SK-N-SH treated with all-trans-retinoic acid at 6 μM for 48 hours (cell line): ENCODE results near the gene PSMD7.

Experiments
- ATAC-seq: fragments of 200-7000 bp; cut with Tn5 transposase; 3 replicates; pipeline ENCODE4 v1.9.1; 2020; ENCODE audit warnings: mild to moderate bottlenecking, moderate library complexity
- ARNTL ChIP-seq: fragments of 450-650 bp; formaldehyde crosslinking; IDR thresholded peaks from 2 replicates; pipeline ENCODE4 v1.5.0; 2020; ENCODE audit warnings: low read depth, mild to moderate bottlenecking, moderate library complexity, borderline replicate concordance
- BACH2 ChIP-seq: fragments of 250-450 bp; sonication (Bioruptor Pico); IDR thresholded peaks from 2 replicates; pipeline ENCODE4 v1.9.0; 2021; ENCODE audit warnings: mild to moderate bottlenecking, borderline replicate concordance
- CREB5 ChIP-seq: fragments of 250-450 bp; sonication (Bioruptor Pico); IDR thresholded peaks from 2 replicates; pipeline ENCODE4 v1.5.1; 2020; ENCODE audit warnings: low read depth, mild to moderate bottlenecking, moderate library complexity
- CSDC2 ChIP-seq: fragments of 250-450 bp; sonication (Bioruptor Pico); IDR thresholded peaks from 2 replicates; pipeline ENCODE4 v1.5.0; 2020; ENCODE audit warnings: mild to moderate bottlenecking, moderate library complexity
- CSRNP3 ChIP-seq: fragments of 250-450 bp; sonication (Bioruptor Pico); IDR thresholded peaks from 2 replicates; pipeline ENCODE4 v1.5.1; 2021; ENCODE audit warnings: mild to moderate bottlenecking, moderate library complexity
- GLIS3 ChIP-seq: fragments of 250-450 bp; sonication (Bioruptor Pico); IDR thresholded peaks from 2 replicates; pipeline ENCODE4 v1.5.0; 2020; ENCODE audit warnings: mild to moderate bottlenecking, moderate library complexity
- PATZ1 ChIP-seq: fragments of 250-450 bp; sonication (Bioruptor Pico); IDR thresholded peaks from 2 replicates; pipeline ENCODE4 v1.8.0; 2020; ENCODE audit warnings: mild to moderate bottlenecking, moderate library complexity, borderline replicate concordance
- POU6F1 ChIP-seq: fragments of 250-450 bp; sonication (Bioruptor Pico); IDR thresholded peaks from 2 replicates; pipeline ENCODE4 v1.8.0; 2021; ENCODE audit warnings: low read depth, mild to moderate bottlenecking, moderate library complexity, borderline replicate concordance
- SNAI2 ChIP-seq: fragments of 250-450 bp; sonication (Bioruptor Pico); IDR thresholded peaks from 2 replicates; pipeline ENCODE4 v1.5.0; 2020; ENCODE audit warnings: mild to moderate bottlenecking, moderate library complexity
- TOX ChIP-seq: fragments of 250-450 bp; sonication (Bioruptor Pico); IDR thresholded peaks from 2 replicates; pipeline ENCODE4 v1.8.0; 2021; ENCODE audit warnings: mild to moderate bottlenecking, moderate library complexity, borderline replicate concordance
- TSHZ2 ChIP-seq: fragments of 250-450 bp; sonication (Bioruptor Pico); IDR thresholded peaks from 2 replicates; pipeline ENCODE4 v1.5.0; 2020; ENCODE audit warnings: mild to moderate bottlenecking, moderate library complexity
- ZFP30 ChIP-seq: fragments of 450-650 bp; formaldehyde crosslinking; IDR thresholded peaks from 2 replicates; pipeline ENCODE4 v1.5.0; 2022; ENCODE audit warnings: mild to moderate bottlenecking, moderate library complexity
- ZNF565 ChIP-seq: fragments of 450-650 bp; formaldehyde crosslinking; conservative IDR thresholded peaks from 2 replicates; pipeline ENCODE4 v1.5.0; 2020; ENCODE audit warnings: low read depth, mild to moderate bottlenecking, moderate library complexity
- ZNF70 ChIP-seq: fragments of 450-650 bp; formaldehyde crosslinking; IDR thresholded peaks from 2 replicates; pipeline ENCODE4 v1.5.0; 2020; ENCODE audit warnings: mild to moderate bottlenecking, moderate library complexity
- ZNF8 ChIP-seq: fragments of 450-650 bp; formaldehyde crosslinking; IDR thresholded peaks from 2 replicates; pipeline ENCODE4 v1.5.0; 2020; ENCODE audit warnings: mild to moderate bottlenecking, moderate library complexity

PSMD7 gene

GRCh38 chr16:74279266-74279665 lies 17.3 kb upstream of the PSMD7 start (continued):
- TF ChIP-seq TSHZ2 (CRISPR knock-in tag) = no peak
- no peak for TF ChIP-seq SNAI2
- no peak for TF ChIP-seq CREB5 (CRISPR knock-in tag)
- no peak for TF ChIP-seq ZNF70 (CRISPR knock-in tag)
- TF ChIP-seq CSDC2 (CRISPR knock-in tag) = no peak
- no peak for TF ChIP-seq GLIS3 (CRISPR knock-in tag)
- TF ChIP-seq ZFP30 (CRISPR knock-in tag) = no peak

- no peak for ATAC-seq
Observed at GRCh38 chr16:74279805-74280204, 16.8 kb upstream of the PSMD7 start.

GRCh38 chr16:74280448-74280847 lies 16.2 kb upstream of the PSMD7 start:
- ATAC-seq = no peak
- TF ChIP-seq TSHZ2 (CRISPR knock-in tag) = no peak
- TF ChIP-seq SNAI2 = no peak
- TF ChIP-seq ZFP30 (CRISPR knock-in tag) = no peak
- TF ChIP-seq ZNF565 (CRISPR knock-in tag) = no peak
- TF ChIP-seq TOX = no peak
- no peak for TF ChIP-seq CSDC2 (CRISPR knock-in tag)
- TF ChIP-seq PATZ1 = no peak
- TF ChIP-seq ZNF8 (CRISPR knock-in tag) = no peak
- TF ChIP-seq ARNTL (CRISPR knock-in tag) = no peak

More at GRCh38 chr16:74279805-74280204, 16.8 kb upstream of the PSMD7 start:
- TF ChIP-seq ARNTL (CRISPR knock-in tag) = no peak
- TF ChIP-seq SNAI2 = no peak
- TF ChIP-seq POU6F1 (CRISPR knock-in tag) = no peak
- no peak for TF ChIP-seq CSRNP3
- TF ChIP-seq BACH2 (CRISPR knock-in tag) = no peak
- no peak for TF ChIP-seq TSHZ2 (CRISPR knock-in tag)
